T-helper 2 cell treated with Interferon-gamma antibody and Interleukin-4, amounts not matched to agents 100 ng/mL and 5 ng/mL, for 36 hours (primary cell): ENCODE measurements around the gene ACAA1. TPM values are rescaled to one million over a fixed set of nuclear protein-coding genes. Genes with fewer than 3 reads are reported as not detected.

Source experiments
- intact Hi-C: fragments of 100-400 bp; cut with micrococcal nuclease; formaldehyde crosslinking; loops from one replicate; pipeline ENCODE4 v1.15.1; 2023
- total RNA-seq: library from RNA; stranded (reverse); gene quantifications from 2 replicates; pipeline ENCODE4 v1.2.3, GENCODE V29; 2022

ACAA1 gene
- total RNA-seq, 1 donor from 2014 or later: 91.9 TPM

DNA sequence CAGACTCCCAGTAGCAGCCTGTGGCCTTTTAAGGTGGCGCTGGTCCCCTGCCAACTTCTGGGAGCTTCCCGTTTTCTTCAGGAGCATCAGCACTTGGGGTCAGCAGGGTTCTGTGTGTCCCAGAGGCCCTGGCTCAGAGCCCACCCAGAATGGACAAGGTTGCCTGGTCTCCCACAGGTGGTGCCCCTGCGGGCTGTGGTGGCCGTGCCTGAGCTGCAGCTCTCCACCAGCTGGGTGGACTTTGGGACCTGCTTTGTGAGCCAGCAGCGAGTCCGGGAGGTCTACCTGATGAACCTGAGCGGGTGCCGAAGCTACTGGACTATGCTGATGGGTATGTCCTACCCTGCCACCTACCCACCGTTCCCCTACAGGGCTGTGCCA lies 15.5 kb downstream of the ACAA1 start:
- intact Hi-C loops: no loop called here

DNA sequence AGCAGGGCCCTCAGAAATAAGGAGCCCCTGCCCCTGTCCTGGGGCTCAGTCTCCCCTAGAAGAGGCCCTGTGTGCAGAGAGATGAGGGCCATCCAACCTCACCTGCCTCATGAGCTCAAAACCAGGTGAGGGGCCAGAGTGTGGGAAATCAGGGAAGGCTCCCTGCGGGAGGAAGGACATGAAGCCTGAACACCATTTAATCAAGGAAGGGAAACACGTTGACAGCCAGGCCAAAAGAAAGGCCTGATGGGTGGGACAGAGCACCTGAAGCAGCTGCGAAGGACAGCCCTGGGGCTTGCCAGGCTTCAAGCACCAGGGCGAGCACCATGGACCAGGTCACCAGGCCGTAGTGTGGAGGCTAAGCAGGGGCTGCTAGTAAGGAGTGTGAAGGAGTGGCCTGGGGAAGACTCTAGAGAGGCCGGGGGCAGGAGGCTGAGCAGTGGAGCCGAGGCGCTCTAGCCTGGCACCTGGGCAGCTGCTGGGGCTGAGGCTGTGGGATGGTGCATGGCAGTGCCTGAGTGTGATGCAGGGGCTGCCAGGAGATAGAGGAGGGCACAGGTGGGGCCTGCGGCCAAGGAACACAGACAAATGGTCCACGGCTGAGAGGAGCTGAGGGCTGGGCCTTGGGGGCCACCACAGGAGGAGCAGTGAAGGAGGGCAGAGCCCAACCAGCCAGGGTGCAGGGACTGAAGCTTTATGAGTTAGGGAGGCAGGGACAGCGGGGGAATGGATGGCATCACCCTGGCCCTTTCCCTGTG lies 16.1 kb downstream of the ACAA1 start:
- intact Hi-C loops: no loop called here

DNA sequence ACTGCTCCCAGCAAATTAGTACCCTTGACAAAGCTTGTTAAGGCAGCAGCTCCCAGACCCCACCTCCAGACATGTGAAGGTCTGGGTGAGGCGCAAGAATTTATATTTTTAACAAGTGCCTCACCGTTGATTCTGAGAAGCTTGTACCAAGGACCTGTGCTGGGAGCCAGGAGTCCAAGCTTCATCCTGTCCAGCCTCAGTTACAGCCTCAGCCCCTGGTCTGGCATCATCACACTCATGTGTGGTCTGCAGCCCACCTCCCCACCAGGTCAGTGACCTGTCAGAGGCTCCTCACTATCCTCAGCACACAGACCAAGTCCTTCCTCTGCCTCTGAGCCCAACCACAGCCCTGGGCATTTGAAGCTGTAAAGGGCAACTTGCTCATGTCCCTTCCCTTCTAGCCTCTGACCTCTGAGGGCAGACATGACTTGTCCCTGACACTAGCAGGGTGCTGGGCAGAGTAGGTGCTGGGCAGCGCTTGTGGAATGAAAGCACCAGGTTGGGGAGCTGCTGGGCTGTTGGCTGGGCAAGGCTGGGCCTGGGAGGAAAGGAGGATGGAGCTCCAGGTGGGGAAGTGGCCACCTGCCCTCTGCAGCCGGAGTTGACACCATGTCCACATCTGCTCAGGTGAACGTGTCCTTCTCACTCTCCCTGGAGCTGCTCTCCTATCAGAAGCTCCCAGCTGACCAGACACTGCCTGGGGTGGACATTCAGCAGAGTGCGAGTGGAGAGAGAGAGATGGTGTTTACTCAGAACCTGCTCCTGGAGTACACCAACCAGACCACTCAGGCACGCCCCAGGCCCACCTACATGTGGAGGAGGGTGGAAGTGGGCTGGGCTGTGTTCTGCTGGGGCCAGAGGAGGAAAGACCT lies 16.9 kb downstream of the ACAA1 start:
- intact Hi-C loops: loop anchor here (2.0 kb wide), 2 partner anchors 177 to 227 kb away; partner anchors contain the start of gene XYLB

DNA sequence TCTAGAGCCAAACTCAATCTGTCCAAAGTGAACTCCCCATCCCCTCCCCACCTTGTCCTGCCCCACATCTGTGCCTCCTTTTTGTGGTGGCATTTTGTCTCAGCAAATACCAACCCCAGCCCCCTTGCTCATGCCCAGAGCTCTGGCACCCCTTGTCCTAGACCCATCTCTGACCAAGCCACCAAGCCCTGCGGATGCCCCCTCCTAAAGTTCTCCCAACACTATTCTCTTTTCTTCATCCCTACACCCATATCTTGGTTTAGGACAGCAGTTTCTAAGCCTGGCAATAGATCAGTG lies 17.7 kb downstream of the ACAA1 start:
- intact Hi-C loops: loop anchor here (2.0 kb wide), 2 partner anchors 178 to 228 kb away; partner anchors contain the start of gene XYLB

DNA sequence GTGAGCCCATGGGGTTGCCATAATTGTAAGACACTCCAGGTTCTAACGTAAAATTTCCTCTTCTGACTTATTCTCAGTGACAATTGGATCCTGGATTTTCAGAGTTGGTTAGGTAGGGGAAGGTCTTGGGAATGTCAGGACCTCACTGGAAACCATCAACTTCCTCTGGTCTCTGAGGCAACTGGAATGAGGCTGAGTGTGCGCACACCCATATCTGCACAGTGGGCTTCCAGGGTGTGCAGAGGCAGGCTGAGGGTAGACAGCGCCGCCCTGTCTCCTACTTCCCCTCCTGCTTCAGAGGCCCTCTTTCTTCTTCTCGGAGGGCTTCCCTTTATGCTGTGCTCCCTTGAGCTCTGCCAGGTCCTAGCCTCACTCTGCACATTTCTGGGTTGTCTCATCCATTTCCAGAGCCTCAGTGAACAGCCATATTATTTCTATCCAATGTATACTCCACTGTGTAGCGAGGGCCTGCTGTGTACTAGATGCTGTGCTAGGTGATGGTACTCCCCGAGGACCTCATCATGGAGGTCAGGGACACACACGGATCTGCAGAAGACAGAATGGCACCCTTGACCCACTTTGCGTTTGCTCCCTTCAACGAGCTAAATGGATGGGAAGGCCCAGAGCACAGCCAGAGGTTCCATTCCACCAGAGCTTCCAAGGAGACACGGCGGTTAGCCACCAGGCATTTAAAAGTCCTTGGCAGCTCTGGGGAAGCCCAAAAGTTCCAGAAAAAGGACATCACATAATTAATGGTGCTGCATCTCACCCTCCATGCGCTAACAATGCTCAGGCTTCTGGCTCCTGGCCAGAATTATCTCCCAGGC lies 18.3 kb downstream of the ACAA1 start:
- intact Hi-C loops: loop anchor here (1.0 to 2.0 kb wide), 3 partner anchors 178 to 361 kb away; partner anchors contain the start of gene XYLB

DNA sequence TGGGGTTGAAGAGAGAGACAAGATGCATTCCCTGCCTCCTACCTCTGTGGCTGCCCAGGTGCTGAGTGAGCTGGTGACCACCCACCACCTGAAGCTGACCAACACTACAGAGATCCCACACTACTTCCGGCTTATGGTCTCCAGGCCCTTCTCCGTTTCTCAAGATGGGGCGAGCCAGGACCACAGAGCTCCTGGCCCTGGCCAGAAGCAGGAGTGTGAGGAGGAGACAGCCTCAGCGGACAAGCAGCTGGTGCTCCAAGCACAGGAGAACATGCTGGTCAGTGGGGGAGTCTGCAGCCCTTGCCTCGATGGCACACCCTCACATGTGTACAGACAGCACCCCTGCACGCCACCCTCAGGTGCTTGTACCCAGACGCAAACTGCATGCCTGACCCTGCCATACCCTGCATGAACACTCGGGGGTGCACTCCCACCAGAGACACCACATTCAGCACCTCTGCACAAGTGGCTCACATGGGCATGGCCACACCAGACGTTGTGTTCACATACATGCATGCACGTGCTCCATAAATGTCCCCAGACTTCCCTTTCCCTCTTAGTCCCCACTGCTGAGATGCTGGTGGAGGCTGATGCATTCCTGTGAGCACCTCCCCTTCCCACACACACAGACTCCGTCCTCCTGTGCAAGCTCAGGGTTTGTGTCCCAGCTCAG lies 19.0 kb downstream of the ACAA1 start:
- intact Hi-C loops: loop anchor here (1.0 to 2.0 kb wide), 3 partner anchors 179 to 361 kb away; partner anchors contain the start of gene XYLB

DNA sequence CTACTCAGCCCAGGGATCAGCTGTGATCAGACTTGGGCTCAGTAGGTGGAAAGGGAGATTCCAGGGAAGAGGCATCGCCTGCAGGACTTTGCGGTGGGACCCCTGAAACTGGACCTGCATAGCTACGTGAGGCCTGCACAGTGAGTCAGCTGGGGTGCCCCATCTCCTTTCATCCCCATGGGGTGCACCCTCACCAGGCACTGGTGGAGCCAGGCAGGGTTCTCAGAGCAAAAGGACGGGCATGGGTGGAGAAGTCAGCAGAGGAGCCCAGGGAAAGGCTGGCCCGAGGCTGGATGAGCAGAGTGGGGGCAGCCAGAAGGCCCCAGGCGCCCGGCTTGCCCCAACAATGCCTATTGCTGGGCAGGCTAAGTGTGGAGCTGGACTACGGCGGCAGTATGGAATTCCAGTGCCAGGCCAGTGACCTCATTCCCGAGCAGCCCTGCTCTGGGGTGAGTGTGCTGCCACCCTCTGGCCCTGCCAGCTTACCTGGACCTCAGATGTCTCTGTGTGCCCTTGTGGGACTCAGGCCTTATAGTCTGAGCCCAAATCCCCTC lies 19.7 kb downstream of the ACAA1 start:
- intact Hi-C loops: no loop called here

DNA sequence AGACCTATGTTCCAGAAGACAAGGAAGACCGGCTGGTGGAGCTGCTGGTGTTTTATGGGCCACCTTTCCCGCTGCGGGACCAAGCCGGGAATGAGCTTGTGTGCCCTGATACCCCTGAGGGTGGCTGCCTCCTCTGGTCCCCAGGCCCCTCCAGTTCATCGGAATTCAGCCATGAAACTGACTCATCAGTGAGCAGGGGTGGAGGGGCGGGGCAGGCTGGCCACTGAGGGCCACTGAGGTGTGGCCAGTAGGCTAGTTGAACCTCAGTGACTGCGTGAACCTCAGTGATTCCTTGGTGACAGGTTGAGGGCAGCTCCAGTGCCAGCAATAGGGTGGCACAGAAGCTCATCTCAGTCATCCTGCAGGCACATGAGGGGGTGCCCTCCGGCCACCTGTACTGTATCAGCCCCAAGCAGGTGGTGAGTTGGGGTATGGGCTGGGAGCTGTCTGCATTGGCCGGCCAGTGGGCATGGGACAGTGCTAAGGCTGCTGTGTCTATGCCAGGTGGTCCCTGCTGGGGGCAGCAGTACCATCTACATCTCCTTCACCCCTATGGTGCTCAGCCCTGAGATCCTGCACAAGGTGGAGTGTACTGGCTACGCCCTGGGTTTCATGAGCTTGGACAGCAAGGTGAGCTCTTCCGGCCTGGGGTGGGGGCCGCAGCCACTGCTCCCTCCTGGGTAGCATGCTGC lies 20.3 kb downstream of the ACAA1 start:
- intact Hi-C loops: no loop called here

DNA sequence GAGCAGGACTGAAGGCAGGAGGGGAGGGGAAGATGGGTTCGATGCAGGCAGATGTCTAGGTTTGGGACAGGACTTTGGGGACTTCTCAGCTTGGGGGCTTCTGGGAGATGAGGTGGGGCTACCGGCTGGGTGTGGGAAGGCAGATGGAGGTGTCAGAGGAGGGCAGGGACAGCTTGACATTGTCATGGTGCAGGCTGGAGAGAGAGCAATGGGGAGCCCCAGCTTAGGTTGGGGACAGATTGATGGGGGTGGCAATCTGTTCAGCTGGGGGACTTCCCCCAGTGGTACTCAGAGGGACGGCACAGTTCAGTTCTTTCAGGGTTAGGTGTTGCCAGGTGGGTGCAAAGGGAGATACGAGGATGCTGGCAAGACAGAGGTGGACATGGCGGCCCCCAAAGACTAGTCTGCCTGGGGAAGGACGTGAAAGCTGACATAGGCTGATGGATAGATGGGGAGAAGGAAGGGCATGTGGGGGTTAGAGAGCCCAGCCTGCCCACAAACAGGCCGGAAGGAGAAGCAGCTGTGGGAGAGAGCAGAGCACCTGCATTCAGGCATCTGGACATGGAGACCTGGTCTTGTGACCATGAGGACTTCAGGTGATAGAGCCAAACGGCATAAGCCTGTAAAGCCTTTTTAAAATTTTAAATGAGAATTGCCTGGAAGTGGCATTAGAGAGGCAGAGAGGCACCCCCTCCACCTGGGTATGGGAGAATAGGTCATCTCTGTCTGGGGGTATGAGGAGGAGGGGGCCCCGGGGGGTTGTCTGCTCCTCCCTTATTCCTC lies 21.1 kb downstream of the ACAA1 start:
- intact Hi-C loops: no loop called here

DNA sequence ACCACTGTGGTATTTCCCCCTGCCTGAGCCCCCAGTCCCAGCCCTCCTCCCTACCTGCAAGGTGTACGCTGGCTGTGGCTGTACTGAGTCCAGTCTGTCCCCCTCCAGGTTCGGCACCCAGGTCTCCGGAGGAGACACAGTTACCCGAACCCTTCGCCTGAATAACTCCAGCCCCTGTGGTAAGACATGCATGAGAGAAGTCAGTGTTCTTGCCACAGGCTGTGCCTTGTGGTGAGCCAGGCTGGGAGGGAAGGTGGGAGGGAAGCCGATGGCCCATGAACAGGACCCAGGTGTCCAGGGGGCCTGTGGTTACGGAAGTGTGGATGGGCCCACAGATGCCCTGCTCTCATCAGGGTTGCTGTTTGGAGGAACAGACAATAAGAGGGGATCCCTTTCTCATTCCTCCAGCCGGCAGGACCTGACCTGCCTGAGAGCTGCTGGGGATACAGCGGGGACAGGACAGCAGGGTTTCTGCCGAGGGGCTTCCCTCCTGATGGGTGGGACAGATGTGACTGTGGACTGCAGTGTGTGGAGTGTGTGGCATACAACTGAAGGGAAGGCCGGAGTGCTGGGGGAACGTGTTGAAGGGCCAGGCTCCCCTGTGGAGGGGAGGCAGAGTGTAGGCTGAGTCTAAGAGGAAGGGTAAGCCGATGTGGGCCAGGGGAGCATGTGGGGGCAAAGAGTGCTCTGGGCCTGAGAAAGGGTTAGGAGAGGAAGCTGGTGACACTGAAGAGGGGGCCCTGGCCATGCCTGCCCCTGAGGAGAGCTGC lies 21.9 kb downstream of the ACAA1 start:
- intact Hi-C loops: no loop called here

DNA sequence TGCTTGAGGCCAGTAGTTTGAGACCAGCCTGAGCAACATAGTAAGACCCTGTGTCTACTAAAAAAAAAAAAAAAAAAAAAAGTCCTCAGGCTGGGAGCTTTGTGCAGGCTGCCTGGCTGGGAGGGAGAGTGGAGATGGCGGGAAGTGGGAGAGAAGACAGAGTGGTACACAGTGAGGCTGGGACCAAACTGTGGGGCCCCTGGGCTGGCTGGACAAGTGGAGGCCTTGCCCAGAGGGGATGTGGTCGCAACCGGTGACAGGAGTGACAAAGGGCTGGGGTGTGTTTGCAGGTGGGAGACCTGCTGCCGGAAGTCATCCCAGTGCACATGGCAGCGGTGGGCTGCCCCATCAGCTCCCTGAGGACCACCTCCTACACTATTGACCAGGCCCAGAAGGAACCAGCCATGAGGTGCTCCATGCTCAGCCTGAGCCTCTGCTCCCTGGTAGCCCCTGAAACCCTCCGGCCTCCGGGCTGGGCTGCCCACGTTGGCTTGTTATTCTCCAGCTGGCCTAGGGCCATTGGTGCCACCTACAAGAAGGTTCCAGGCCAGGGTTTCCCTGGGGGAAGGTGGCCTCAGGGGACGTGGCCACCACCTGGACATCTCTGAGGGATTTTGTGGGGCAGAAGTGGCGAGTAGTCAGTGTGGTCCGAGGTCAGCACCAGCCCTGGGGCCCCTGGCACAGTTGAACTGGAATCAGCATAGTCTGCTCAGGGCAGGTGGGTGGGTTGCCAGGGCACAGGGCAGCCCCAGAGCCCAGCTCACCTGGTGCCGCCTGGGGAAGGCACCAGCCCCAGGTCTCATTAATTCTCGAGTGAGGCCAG lies 22.7 kb downstream of the ACAA1 start:
- intact Hi-C loops: no loop called here

DNA sequence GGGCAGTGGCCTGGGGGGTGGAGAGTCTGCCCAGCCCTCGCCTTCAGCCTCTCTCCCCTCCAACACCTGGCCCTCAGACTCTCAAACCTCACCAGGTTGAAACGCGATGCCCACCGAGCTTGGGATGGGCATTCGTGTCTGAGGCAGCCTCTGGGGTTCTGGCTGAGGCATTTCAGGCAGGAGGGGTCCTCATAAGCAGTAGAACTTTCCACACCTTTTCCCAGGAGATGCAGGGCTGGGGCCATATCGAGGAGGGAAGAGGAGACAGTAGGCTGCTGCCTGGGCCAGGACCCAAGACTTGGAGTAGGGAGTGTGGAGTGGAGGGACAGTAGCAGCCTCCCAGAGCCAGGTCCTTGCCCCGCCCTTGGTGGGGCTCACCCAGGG lies 24.6 kb downstream of the ACAA1 start:
- intact Hi-C loops: no loop called here

DNA sequence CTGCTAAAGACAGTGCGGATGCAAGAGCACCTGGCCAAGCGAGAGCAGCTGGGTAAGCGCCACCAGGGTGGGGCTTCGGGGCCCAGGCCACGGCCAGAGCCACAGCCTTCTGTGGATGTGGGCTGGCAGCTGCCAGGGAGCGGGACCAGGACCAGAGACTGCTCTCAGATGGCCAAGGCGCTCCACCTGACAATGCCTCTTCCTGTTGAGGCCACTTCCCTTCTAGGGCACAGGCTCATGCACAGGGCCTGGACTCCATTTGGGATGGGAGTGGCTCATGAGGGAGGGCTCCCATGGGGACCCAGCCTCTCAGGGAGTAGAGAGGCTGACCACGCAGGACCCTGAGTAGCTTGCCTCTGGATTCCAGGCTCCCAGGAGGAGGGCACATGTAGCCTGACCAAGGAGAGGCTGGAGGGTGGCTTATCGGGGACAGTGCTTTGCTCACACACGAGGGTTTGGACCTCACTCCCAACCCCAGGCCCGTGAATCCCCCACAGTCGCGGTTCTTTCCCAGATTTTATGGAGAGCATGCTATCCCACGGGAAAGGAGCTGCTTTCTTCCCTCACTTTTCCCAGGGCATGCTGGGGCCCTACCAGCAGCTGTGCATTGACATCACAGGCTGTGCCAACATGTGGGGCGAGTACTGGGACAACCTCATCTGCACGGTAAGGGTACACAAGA lies 25.1 kb downstream of the ACAA1 start:
- intact Hi-C loops: no loop called here

DNA sequence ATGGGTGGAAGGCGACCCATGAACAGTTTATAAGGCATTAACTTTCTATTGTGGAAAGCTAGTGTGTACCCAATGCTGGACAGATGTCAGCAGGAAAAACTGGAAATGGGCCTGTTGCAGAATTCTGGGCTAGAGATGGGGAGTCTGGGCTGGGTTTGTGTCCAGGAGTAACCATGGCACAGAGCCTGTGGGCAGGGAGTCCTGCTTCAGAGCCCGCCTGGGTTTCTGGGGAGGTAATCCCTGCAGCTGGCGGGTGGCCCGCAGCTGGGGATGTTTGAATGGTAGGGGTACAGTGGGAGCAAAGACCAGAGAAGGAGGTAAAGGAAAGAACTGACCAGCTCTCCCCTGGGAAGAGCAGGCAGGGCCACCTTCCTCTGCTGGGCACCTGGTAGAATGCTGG lies 25.7 kb downstream of the ACAA1 start:
- intact Hi-C loops: no loop called here

DNA sequence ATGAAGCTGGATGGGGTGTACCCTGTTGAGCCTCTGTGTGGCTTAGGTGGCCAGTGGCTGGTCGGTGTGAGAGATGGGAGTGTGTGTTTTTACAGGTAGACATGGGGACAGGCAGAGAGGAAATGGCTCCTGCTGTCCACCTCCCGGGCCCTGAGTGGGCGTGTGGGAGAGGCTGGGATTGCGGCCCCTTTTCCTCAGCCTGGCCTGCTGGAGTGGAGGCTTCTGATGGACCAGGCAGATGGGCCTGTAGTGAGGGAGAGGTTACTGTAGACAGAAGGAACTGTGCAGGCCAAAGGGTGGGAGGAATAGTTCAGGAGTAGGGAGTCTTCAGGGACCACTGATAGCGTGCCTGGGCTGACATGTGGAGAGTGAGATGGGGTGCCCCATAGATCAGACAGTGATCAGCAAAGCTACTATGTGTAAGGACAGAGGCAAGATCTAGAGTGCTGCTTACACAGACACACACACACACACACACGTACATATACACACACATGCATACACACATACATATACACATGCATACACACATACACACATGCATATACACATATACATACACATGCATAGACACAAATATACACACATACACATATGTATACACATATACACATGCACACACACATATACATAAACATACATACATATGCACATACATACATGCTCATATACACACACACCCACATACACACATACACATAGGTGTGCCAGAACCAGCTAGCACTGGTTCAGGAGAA lies 26.4 kb downstream of the ACAA1 start:
- intact Hi-C loops: no loop called here

DNA sequence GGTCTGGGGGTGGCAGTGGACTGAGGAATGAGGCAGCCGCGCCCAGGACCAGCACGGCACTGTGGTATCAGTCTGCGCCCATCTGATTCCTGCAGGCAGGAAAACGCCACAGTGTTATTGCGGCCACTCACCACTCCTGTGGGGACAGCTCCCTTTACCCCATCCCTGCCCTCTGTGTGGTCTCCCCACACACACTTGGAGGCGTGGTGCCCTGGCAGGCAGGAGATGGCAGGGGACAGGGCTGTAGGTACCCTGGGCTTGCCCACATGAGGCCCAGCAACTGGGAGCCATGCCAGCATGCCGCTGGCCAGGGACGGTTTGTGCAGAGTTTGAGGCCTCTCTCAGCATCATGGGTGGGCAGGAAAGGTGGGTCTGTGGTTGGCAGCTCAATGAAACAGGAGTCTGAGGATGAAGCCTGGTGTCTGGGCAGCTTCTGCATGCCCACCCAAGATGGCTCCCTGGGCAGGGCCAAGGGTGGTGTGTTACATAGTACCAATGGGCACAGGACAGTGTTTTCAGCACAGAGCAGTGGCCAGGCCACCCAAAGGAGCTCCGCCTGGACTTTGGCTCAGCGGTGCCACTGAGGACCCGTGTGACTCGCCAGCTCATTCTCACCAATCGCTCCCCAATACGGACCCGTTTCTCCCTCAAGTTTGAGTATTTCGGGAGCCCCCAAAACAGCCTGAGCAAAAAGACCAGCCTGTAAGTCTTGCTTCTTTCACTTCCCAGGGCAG lies 27.2 kb downstream of the ACAA1 start:
- intact Hi-C loops: no loop called here
